Posterior vena cava (tissue), 2 donors: ENCODE measurements around the gene CD8B2. TPM values are rescaled to one million over a fixed set of nuclear protein-coding genes. Genes with fewer than 3 reads are reported as not detected.
"Not testable (repeated sequence)": the region's sequence is repeated elsewhere in the genome, so short reads cannot be mapped to it uniquely, and the experiment has no call there.

Source experiments
- DNase-seq: peaks from one replicate; pipeline ENCODE4 v3.0.0-alpha.2; 2020; ENCODE audit warnings: low spot score
- intact Hi-C, 2 donors: fragments of 100-400 bp; cut with DNase I; formaldehyde crosslinking; loops; one replicate each; pipeline versions ENCODE4 v1.14.1 to v1.14.2; 2022 to 2023
- total RNA-seq, 2 donors: library from RNA; stranded (reverse); fragmentation: NEBNext Ultra II Directional; extraction: Animal tissue kit (Norgen Biotek cat#: 25700); gene quantifications; one replicate each; pipeline ENCODE4 v1.2.1, GENCODE V29; 2021
- donor health status: DM: yes; HTN: yes; CAD: no.
- donor health status: DM: yes; HTN: yes; CAD: no.

The CD8B2 gene
- total RNA-seq, 2 donors from 2014 or later = not detected

- DNase-seq = no peak
- intact Hi-C loops = loop anchor here in 1 of 2 donors (10.0 kb wide), 1 partner anchor 440 kb away; no protein-coding TSS in a partner anchor
These were observed 57.8 kb downstream of the CD8B2 start for GRCh38 chr2:106545007-106545406.

- intact Hi-C loops = loop anchor here in 1 of 2 donors (10.0 kb wide), 1 partner anchor 442 kb away; no protein-coding TSS in a partner anchor
- no peak for DNase-seq
These were observed 59.3 kb downstream of the CD8B2 start for GRCh38 chr2:106546391-106546990.

- intact Hi-C loops = loop anchor here in 1 of 2 donors (10.0 kb wide), 1 partner anchor 443 kb away; no protein-coding TSS in a partner anchor
- no peak for DNase-seq
These were observed 60.2 kb downstream of the CD8B2 start for GRCh38 chr2:106547164-106547903.

GRCh38 chr2:106551417-106552130 lies 64.4 kb downstream of the CD8B2 start:
- intact Hi-C loops = loop anchor here in 1 of 2 donors (10.0 kb wide), 1 partner anchor 447 kb away; no protein-coding TSS in a partner anchor
- DNase-seq = no peak

GRCh38 chr2:106552921-106553320 lies 65.8 kb downstream of the CD8B2 start:
- intact Hi-C loops = loop anchor here in 1 of 2 donors (10.0 kb wide), 1 partner anchor 448 kb away; no protein-coding TSS in a partner anchor
- no peak for DNase-seq

- DNase-seq = no peak
- intact Hi-C loops = loop anchor here in 1 of 2 donors (10.0 kb wide), 1 partner anchor 449 kb away; no protein-coding TSS in a partner anchor
These were observed 66.2 kb downstream of the CD8B2 start for GRCh38 chr2:106553321-106553720.

GRCh38 chr2:106554411-106554810 lies 67.2 kb downstream of the CD8B2 start:
- no peak for DNase-seq
- intact Hi-C loops = loop anchor here in 1 of 2 donors (10.0 kb wide), 1 partner anchor 450 kb away; no protein-coding TSS in a partner anchor

GRCh38 chr2:106555053-106555452 lies 67.9 kb downstream of the CD8B2 start:
- DNase-seq = no peak
- intact Hi-C loops = loop anchor here in 1 of 2 donors (10.0 kb wide), 1 partner anchor 450 kb away; no protein-coding TSS in a partner anchor

- intact Hi-C loops = loop anchor here in 1 of 2 donors (10.0 kb wide), 1 partner anchor 455 kb away; no protein-coding TSS in a partner anchor
- DNase-seq = not testable (repeated sequence)
These were observed 72.6 kb downstream of the CD8B2 start for GRCh38 chr2:106559786-106560185.

GRCh38 chr2:106560773-106561172 lies 73.6 kb downstream of the CD8B2 start:
- no peak for DNase-seq
- intact Hi-C loops = no loop called here

GRCh38 chr2:106561356-106561755 lies 74.2 kb downstream of the CD8B2 start:
- no peak for DNase-seq
- intact Hi-C loops = no loop called here

GRCh38 chr2:106561803-106562202 lies 74.6 kb downstream of the CD8B2 start:
- intact Hi-C loops = no loop called here
- DNase-seq = no peak

- no peak for DNase-seq
- intact Hi-C loops = no loop called here
These were observed 75.4 kb downstream of the CD8B2 start for GRCh38 chr2:106562268-106563186.

GRCh38 chr2:106563195-106563594 lies 76.0 kb downstream of the CD8B2 start:
- no peak for DNase-seq
- intact Hi-C loops = no loop called here

- no peak for DNase-seq
These were observed 78.4 kb downstream of the CD8B2 start for GRCh38 chr2:106565599-106565998.

GRCh38 chr2:106566050-106566449 lies 78.9 kb downstream of the CD8B2 start:
- intact Hi-C loops = no loop called here
- DNase-seq = no peak

More at GRCh38 chr2:106565599-106565998, 78.4 kb downstream of the CD8B2 start:
- intact Hi-C loops = no loop called here

- intact Hi-C loops, DNase-seq: not testable (repeated sequence)
These were observed 79.3 kb downstream of the CD8B2 start for GRCh38 chr2:106566484-106566883.

GRCh38 chr2:106570316-106570715 lies 83.2 kb downstream of the CD8B2 start:
- intact Hi-C loops = no loop called here
- no peak for DNase-seq
